Neural cell (in vitro differentiated cells): ENCODE data around the gene NKX1-2.

ENCODE experiments used
- CTCF ChIP-seq: fragments of 450-650 bp; IDR thresholded peaks from 2 replicates; pipeline ENCODE4 v1.5.1; 2014; ENCODE audit warnings: antibody characterized with exemption, mild to moderate bottlenecking, moderate library complexity; ENCODE audit not compliant: poor library complexity, severe bottlenecking
- POLR2AphosphoS5 ChIP-seq: IDR thresholded peaks from 2 replicates; pipeline ENCODE4 v1.6.1; 2012

GRCh38 chr10:124465777-124466488 lies 16.1 kb upstream of the NKX1-2 start:
- TF ChIP-seq CTCF = no peak
- TF ChIP-seq POLR2AphosphoS5 = no peak
